Measurements from ENCODE around the gene ZBTB20. TPM values are rescaled to one million over a fixed set of nuclear protein-coding genes. Genes with fewer than 3 reads are reported as not detected.
"Not testable (repeated sequence)": the region's sequence is repeated elsewhere in the genome, so short reads cannot be mapped to it uniquely, and the experiment has no call there.

The ZBTB20 gene
- total RNA-seq, 3 donors from 2014 or later (not counting 1 experiment from before 2014, with no cell fraction given) = 52.7 to 58.3 (median 55.9) TPM

DNA sequence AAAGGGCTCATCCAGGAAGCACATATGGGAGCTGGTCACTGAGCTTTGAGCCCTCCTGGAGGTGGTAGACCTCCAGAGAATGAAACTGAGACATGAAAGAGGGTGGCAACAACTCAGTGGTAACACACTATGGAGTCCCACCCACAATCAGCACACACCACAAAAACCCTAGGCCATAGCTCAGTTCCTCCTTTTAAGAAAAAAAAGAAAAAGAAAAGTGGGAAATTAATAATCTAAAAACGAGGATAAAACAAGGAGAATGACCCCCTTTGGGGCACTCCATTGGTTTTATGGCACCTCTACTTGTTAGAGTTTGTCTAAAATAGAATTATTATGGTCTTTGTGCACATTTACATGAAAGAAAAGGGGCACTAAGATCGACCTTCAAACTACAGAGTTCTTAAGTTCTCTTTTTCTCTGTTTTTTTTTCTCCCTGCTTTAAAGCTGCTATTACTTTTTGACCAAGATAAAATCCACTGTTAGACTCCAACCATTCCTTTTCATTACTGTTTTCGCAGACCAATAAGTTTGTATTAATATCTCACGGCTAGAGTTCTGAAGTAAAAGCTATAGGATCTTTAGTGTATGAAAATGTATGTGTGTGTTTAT lies 40.2 kb upstream of the ZBTB20 start:
- no peaks in the 10 kb centered on the region for H3K36me3 ChIP-seq (ENCODE audit: control insufficient read depth, insufficient read depth, low read length)
- no peaks in the 10 kb centered on the region for H3K9me3 ChIP-seq (ENCODE audit: control insufficient read depth, insufficient read depth, low read length)
- Mint-ChIP-seq H3K9me3 (peaks cover 0 to 2% of the 10 kb centered on the region in 2 donors), H3K4me3 (no peak overlapping the region), H3K27me3 (ENCODE audit: low read depth in 2 of 2) (peaks cover 7 to 11% of the 10 kb centered on the region in 2 donors), H3K36me3 (no peaks in the 10 kb centered on the region), H3K4me1 (peaks cover 14 to 15% of the 10 kb centered on the region in 2 donors), H3K27ac (no peak overlapping the region)
- no peak for DNase-seq
- no peak overlapping the region for H3K4me3 ChIP-seq (ENCODE audit: low read length)
- WGBS (ENCODE audit: insufficient coverage) = 23% methylated on average over 2 of the region's 4 CpGs
- TF ChIP-seq, protein P1, sequence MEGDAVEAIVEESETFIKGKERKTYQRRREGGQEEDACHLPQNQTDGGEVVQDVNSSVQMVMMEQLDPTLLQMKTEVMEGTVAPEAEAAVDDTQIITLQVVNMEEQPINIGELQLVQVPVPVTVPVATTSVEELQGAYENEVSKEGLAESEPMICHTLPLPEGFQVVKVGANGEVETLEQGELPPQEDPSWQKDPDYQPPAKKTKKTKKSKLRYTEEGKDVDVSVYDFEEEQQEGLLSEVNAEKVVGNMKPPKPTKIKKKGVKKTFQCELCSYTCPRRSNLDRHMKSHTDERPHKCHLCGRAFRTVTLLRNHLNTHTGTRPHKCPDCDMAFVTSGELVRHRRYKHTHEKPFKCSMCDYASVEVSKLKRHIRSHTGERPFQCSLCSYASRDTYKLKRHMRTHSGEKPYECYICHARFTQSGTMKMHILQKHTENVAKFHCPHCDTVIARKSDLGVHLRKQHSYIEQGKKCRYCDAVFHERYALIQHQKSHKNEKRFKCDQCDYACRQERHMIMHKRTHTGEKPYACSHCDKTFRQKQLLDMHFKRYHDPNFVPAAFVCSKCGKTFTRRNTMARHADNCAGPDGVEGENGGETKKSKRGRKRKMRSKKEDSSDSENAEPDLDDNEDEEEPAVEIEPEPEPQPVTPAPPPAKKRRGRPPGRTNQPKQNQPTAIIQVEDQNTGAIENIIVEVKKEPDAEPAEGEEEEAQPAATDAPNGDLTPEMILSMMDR (IDR thresholded peaks at IDR 0.05) = no peak
- H3K27me3 ChIP-seq (ENCODE audit: control insufficient read depth, insufficient read depth, low read length) = no peaks in the 10 kb centered on the region
- peak overlapping the region; percentile 36 for H3K27ac ChIP-seq (ENCODE audit: low read length)
- intact Hi-C loops (cut with micrococcal nuclease) = no loop called here
- H3K4me1 ChIP-seq (ENCODE audit: control insufficient read depth, insufficient read depth, low read length) = peaks cover 4% of the 10 kb centered on the region
- peak; percentile 49 to 74 (median 61) for ATAC-seq

- TF ChIP-seq, protein P1 (IDR thresholded peaks at IDR 0.05) = no peak
- DNase-seq = no peak
- peaks cover 14 to 15% of the 10 kb centered on the region in 2 donors for H3K4me1 Mint-ChIP-seq
- peak overlapping the region; percentile 36 for H3K27ac ChIP-seq (ENCODE audit: low read length)
- no peaks in the 10 kb centered on the region for H3K36me3 ChIP-seq (ENCODE audit: control insufficient read depth, insufficient read depth, low read length)
- 60% methylated on average over 6 of the region's 6 CpGs for WGBS (ENCODE audit: insufficient coverage)
- H3K4me1 ChIP-seq (ENCODE audit: control insufficient read depth, insufficient read depth, low read length) = peaks cover 4% of the 10 kb centered on the region
- intact Hi-C loops (cut with micrococcal nuclease) = no loop called here
- no peaks in the 10 kb centered on the region for H3K27me3 ChIP-seq (ENCODE audit: control insufficient read depth, insufficient read depth, low read length)
- H3K4me3 Mint-ChIP-seq = no peak overlapping the region
- H3K4me3 ChIP-seq (ENCODE audit: low read length) = no peak overlapping the region
- no peaks in the 10 kb centered on the region for H3K36me3 Mint-ChIP-seq
- H3K27ac Mint-ChIP-seq = no peak overlapping the region
- no peaks in the 10 kb centered on the region for H3K9me3 ChIP-seq (ENCODE audit: control insufficient read depth, insufficient read depth, low read length)
- no peak for ATAC-seq
- H3K9me3 Mint-ChIP-seq = peaks cover 0 to 2% of the 10 kb centered on the region in 2 donors
- peaks cover 11% of the 10 kb centered on the region in 2 donors for H3K27me3 Mint-ChIP-seq (ENCODE audit: low read depth in 2 of 2)
These were observed 39.5 kb upstream of the ZBTB20 start for GRCh38 chr3:115186351-115187148.

DNA sequence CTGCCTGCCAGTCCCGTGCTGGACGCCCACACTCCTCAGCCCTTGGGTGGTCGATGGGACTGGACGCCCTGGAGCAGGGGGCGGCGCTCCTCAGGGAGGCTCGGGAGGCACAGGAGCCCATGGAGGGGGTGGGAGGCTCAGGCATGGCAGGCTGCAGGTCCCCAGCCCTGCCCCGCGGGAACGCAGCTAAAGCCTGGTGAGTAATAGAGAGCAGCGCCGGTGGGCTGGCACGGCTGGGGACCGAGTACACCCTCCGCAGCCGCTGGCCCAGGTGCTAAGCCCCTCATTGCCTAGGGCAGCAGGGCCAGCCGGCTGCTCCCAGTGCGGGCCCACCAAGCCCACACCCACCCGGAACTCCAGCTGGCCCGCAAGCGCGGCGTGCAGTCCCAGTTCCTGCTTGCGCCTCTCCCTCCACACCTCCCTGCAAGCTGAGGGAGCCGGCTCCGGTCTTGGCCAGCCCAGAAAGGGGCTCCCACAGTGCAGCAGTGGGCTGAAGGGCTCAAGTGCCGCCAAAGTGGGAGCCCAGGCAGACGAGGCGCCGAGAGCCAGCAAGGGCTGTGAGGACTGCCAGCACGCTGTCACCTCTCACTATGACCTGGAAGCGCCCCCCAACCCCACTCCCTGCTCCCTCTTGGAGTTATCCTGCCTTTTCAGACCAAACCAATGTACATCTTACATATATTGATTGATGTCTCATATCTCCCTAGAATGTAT lies 37.9 kb upstream of the ZBTB20 start:
- H3K9me3 ChIP-seq (ENCODE audit: control insufficient read depth, insufficient read depth, low read length); H3K9me3 Mint-ChIP-seq; H3K36me3 ChIP-seq (ENCODE audit: control insufficient read depth, insufficient read depth, low read length); H3K27me3 ChIP-seq (ENCODE audit: control insufficient read depth, insufficient read depth, low read length); H3K36me3 Mint-ChIP-seq; H3K4me3 ChIP-seq (ENCODE audit: low read length); DNase-seq; H3K27ac Mint-ChIP-seq; ATAC-seq; H3K4me3 Mint-ChIP-seq; H3K4me1 ChIP-seq (ENCODE audit: control insufficient read depth, insufficient read depth, low read length); intact Hi-C loops (cut with micrococcal nuclease); H3K27ac ChIP-seq (ENCODE audit: low read length): not testable (repeated sequence)
- WGBS (ENCODE audit: insufficient coverage) = 97% methylated on average over 32 of the region's 32 CpGs
- Mint-ChIP-seq H3K27me3 (ENCODE audit: low read depth in 2 of 2) (peaks cover 11% of the 10 kb centered on the region in 2 donors), H3K4me1 (peaks cover 14 to 15% of the 10 kb centered on the region in 2 donors)

DNA sequence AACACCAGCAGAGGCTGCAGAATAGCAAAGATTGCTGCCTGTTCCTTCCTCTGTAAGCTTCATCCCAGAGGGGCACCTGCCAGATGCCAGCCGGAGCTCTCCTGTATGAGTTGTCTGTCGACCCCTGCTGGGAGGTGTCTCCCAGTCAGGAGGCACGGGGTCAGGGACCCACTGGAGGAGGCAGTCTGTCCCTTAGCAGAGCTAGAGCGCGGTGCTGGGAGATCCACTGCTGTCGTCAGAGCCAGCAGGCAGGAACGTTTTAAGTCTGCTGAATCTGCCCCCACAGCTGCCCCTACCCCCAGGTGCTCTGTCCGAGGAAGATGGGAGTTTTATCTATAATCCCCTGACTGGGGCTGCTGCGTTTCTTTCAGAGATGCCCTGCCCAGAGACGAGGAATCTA lies 31.8 kb upstream of the ZBTB20 start:
- H3K9me3 ChIP-seq (ENCODE audit: control insufficient read depth, insufficient read depth, low read length); ATAC-seq; H3K27ac ChIP-seq (ENCODE audit: low read length); DNase-seq; H3K4me3 Mint-ChIP-seq; H3K4me1 ChIP-seq (ENCODE audit: control insufficient read depth, insufficient read depth, low read length); H3K4me1 Mint-ChIP-seq; H3K4me3 ChIP-seq (ENCODE audit: low read length); H3K27ac Mint-ChIP-seq; H3K36me3 ChIP-seq (ENCODE audit: control insufficient read depth, insufficient read depth, low read length); H3K36me3 Mint-ChIP-seq; H3K27me3 ChIP-seq (ENCODE audit: control insufficient read depth, insufficient read depth, low read length); H3K9me3 Mint-ChIP-seq; intact Hi-C loops (cut with micrococcal nuclease): not testable (repeated sequence)
- 87% methylated on average over 10 of the region's 10 CpGs for WGBS (ENCODE audit: insufficient coverage)
- H3K27me3 Mint-ChIP-seq (ENCODE audit: low read depth in 2 of 2) = peaks cover 14 to 20% of the 10 kb centered on the region in 2 donors
